HG02943 (cell line): ENCODE measurements around the gene FBRSL1.
"Not testable (repeated sequence)": the region's sequence is repeated elsewhere in the genome, so short reads cannot be mapped to it uniquely, and the experiment has no call there.

Experiments
- ATAC-seq: cut with Tn5 transposase; IDR thresholded peaks from one replicate; pipeline ENCODE4 v1.9.1; 2021; ENCODE audit warnings: mild to moderate bottlenecking, low read depth, moderate library complexity; ENCODE audit not compliant: unreplicated experiment

Gene FBRSL1

GRCh38 chr12:132521200-132521580 lies 31.2 kb downstream of the FBRSL1 start:
- no peak for ATAC-seq

DNA sequence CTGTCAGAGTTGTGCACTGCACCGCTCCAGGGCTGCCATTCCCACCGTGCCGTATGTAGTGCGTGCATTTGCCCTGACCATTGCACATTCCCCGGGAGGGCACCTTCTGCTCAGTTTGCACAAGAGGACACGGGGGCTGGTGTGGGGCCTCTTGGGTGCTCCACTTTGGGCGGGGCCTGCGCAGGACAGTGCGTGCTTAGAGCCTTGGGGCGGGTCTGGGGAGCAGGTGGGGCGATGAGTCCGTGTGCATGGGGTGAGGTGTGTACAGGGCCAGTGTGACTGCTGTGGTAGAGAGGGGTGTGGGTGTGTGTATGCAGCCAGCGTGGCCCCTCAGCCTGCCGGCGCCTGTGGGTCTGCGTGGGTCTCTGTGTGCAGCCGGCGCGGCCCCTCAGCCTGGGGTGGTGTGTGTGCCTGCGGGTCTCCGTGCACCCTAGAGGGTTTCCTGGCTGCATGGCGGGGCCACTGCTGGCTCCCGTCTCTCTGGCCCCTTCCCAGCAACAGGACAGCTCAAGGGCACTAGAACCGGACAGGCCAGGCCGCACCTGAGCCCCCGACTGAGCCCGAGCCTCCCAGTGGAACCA lies 31.9 kb downstream of the FBRSL1 start:
- no peak for ATAC-seq

DNA sequence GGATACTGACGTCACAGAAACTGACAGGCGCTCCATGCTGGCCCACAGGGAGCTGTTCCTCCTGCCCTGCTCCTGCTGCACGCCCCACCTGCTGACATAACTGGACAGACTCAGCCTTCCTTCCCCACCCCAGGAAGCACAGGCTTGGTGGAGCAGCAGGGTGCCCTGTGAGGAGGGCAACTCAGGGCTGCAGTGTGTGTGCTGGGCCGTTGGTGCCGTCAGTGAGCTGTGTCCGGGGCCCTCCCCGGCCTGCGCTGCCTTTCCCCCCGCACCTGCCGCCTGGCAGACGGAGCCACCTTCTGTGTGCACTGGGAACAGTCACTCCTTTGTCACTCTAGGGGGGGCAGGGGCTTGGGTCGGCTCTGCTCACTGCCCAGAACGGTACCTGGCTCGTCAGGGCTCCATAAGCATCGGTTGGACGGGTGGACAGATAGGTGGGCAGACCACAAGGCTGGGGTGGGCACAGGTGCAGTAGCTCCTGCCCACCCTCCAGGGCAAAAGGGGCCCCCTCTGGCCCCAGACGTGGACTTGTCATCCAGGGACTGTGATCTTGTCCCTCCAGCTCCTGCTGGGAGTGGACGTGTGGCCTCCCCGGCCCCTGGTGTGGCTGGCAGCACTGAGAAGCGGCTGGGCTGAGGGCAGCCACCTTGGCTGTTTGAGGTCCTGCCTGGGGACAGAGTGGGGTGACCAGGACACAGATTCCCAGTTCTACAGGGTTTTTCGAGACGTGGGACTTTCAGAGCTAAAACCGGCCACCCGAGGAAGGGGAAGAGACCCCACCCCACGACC lies 32.8 kb downstream of the FBRSL1 start:
- ATAC-seq, result no peak

- no peak for ATAC-seq
Measured at GRCh38 chr12:132523576-132524331, 33.8 kb downstream of the FBRSL1 start.

DNA sequence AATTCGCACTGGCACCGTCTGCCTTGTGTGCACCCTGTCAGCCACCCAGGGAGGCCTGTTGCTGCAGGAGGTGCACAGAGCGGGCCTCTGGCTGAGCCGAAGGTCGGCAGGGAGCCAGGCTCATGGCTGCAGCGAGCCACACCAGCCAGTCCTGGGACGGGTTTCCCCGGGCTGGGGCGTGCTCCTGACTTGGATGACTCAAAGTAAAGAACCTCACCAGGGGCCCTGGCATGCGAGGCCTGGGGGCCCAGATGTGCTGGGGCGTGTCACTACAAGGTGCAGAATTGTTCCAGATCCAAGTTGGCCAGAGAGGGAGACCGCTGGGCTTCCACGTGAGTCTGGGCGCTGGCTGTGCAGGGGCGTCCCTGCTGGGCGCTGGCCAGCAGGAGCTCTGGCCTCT lies 34.5 kb downstream of the FBRSL1 start:
- ATAC-seq, result no peak

DNA sequence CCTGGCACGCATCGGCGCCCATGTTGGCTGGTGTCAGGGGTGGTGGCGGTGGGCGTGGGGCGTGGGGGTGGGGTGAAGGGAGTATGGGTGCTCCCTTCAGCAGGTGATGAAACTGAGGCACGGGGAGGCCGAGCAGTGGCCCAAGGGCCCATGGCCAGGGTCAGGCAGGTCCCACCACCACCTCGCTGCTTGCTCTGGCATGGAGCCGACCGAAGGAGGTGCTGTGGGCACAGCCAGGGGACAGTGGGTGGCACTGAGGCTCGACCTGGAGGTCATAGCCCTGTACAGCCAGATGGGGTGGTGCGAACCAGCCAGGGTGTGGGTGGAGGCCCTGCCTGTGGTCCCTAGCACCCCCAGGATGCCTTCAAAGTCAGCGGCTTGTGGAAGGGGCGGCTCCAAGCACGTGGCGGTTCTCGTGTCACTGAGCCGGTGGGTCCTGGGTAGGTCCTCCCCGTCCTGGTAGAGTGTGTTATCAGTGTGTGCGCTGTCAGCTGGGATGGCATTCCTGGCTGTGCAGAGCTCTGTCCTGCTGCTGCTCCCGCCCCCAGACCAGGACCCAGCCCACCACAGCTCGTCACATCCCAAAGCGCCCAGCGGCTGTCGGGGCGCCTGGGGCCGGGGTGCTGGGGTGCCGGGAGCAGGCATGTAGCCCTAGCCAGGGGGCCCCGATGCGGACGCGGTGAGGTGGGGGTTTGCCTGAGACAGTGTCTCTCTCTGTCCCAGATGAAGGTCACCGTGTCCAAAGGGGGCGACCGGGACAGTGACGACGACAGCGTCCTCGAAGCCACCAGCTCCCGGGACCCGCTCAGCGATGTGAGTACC lies 35.3 kb downstream of the FBRSL1 start:
- no peak for ATAC-seq

GRCh38 chr12:132525833-132526455 lies 36.0 kb downstream of the FBRSL1 start:
- ATAC-seq, result no peak

DNA sequence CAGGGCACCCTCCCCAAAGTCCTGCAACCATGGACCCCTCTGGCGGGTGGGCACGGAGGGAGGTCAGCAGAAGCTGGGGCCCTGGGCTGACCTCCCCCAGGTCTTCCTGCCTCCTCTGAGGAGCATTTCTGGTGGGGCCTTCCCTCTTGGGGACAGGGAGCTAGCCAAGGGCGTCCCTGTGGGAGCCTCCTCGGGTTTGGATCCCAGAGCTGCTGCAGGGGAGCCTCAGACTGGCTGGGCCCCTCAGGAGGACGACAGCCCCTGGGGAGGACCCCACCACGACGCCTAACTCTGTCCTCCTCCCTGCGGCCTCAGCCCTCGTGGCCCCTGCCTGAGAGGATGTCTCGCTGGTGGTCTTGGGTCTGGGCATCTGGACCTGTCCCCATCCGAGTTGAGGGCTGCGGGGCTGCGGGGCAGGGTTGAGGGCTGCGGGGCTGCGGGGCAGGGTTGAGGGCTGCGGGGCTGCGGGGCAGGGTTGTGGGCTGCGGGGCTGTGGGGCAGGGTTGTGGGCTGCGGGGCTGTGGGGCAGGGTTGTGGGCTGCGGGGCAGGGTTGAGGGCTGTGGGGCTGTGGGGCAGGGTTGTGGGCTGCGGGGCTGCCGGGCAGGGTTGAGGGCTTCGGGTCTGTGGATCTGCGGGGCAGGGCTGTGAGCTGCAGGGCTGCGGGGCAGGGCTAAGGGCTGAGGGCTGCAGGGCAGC lies 37.4 kb downstream of the FBRSL1 start:
- ATAC-seq, result no peak

DNA sequence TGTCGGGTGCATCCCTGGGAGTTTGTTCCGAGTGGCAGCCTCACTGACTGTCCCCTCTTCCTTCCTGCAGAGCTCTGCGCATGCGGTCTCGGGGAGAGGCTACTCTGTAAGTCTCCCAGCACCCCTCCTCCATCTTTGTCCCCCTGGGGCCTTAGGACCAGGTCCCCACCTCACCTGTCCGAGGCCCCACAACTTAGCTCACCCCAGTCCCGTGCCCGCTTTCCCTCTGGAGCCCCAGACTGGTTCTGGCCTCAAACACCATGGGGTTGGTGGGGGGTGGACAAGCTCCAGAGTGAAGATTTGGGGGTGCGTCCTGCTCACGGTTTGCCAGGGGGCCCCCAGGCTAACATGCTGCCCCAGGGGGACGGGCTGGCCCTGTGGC lies 37.9 kb downstream of the FBRSL1 start:
- ATAC-seq, result no peak

DNA sequence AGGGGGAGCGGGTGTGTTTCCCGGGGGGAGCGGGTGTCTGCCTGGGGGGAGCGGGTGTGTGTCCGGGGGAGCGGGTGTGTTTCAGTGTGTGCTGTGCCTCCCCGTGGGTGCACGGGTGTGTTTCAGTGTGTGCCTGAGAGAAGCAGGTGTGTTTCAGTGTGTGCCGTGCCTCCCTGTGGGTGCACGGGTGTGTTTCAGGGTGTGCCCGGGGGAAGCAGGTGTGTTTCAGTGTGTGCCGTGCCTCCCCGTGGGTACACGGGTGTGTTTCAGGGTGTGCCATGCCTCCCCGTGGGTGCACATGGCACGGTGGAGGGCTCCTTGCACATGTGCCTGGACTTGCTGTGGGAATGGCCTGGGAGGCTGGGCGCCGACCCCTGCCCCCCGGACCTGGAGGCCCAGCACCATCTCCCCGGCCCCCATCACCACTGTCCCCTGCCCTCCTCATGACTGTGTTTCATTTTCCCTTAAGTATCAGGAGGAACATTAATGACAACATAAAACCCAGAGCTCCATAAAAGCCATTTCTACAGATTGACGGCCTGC lies 38.7 kb downstream of the FBRSL1 start:
- no peak for ATAC-seq

GRCh38 chr12:132529156-132529839 lies 39.3 kb downstream of the FBRSL1 start:
- ATAC-seq, result no peak

DNA sequence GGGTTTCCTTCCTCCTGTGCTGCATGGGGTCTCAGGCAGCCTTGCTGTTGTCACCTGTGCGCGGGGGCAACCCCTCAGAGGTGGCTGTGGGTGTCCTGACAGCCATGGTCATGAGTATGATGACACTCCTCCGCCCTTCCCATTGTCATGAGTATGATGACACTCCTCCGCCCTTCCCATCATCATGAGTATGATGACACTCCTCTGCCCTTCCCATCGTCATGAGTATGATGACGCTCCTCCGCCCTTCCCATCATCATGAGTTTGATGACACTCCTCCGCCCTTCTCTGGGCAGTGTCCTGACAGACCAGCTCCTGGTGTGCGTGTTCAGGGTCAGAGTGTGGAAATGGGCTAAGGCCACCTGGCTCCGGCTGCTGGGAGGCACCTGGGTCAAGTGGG lies 40.0 kb downstream of the FBRSL1 start:
- no peak for ATAC-seq

GRCh38 chr12:132530447-132530846 lies 40.5 kb downstream of the FBRSL1 start:
- no peak for ATAC-seq

- ATAC-seq, result no peak
Measured at GRCh38 chr12:132530851-132531250, 40.9 kb downstream of the FBRSL1 start.

DNA sequence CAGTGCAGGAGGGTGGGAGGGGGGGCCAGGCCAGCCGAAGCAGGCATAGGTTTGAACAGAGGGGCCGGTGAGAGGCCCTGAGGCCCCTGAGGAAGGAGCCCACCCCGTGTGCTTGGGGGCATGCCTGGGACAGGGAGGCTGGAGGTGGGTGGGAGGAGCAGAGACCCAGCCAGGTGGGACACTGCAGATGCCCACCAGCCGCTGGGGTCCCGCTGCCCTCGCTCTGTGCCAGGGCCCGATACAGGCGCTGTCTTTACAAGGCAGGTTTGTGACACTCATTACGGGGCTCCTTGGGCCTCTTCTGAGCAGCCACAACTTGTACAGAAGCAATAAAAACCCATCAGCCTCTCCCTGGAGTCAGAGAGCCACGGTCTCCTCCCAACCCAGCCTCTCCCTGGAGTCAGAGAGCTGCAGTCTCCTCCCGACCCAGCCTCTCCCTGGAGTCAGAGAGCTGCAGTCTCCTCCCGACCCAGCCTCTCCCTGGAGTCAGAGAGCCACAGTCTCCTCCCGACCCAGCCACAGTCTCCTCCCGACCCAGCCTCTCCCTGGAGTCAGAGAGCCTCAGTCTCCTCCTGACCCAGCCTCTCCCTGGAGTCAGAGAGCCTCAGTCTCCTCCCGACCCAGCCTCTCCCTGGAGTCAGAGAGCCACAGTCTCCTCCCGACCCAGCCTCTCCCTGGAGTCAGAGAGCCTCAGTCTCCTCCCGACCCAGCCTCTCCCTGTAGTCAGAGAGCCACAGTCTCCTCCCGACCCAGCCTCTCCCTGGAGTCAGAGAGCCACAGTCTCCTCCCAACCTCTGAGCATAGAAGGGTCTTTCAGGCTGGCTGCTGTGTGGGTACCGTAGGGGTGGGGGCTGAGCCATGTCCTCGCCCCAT lies 43.0 kb downstream of the FBRSL1 start:
- not testable (repeated sequence) for ATAC-seq

DNA sequence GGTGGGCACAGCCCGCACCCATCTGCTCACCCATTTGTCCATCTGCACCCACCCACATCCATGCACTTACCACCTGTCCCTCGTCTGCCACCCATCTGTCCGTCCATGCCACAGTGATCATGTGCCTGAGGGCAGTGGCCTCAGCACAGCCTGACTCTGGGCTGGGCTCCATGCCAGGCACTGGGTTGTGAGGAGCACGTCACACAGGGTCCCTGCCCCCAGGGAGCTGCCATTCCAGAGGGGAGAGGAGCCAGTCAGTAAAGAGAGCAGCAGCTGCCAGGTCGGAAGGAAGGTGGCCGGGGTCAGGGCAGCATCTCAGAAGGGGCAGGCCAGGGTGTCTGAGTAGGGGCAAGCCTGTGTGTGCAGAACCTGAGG lies 43.6 kb downstream of the FBRSL1 start:
- ATAC-seq, result no peak

- no peak for ATAC-seq
Measured at GRCh38 chr12:132534076-132534475, 44.1 kb downstream of the FBRSL1 start.

DNA sequence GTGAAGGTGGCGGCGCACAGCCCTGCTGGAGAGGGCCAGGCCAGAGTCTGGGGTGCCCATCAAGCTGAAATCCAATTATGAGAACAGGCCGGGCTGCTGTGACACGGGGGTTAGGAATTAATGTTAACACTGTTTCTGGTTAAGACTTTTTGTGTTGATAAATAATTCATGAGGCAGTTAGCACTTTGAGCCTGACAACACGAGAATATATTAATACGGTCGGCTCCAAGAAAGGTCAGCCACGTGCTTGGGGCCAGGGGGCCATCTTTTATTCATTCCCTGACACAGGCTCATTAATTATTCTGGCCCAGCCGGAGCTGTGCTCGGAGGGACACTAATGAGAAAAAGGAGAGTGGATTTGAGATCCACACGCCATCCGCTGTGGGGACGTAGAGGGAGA lies 45.1 kb downstream of the FBRSL1 start:
- no peak for ATAC-seq
